ENCODE data around the gene CXXC4. TPM values are rescaled to one million over a fixed set of nuclear protein-coding genes. Genes with fewer than 3 reads are reported as not detected.

The CXXC4 gene
- total RNA-seq, 1 donor = 0.43 TPM

DNA sequence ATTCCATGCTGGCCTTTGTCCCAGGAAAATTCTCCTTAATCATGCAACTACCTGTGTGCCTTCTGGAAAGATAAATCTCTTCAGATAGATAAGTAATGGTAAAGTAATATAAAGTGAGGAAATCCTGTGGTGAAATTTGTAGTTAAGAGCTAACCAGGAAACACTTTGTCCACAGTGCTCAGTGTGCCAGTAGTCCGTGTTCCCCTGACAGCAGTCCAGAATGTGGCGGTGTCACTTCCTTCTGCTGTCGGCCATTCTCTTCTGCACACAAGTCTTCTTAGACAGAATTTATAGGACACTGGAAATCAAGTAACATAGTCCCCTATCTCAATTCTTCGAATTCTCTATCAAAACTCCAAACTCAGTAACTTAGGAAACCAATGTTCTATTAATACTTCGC lies 5.7 kb upstream of the CXXC4 start:
- H3K4me3 ChIP-seq (ENCODE audit: low read depth, low read length) = no peak overlapping the region
- DNase-seq (ENCODE audit: low read depth) = no peak
- TF ChIP-seq CTCF (IDR thresholded peaks at IDR 0.05; ENCODE audit: insufficient read depth, low read depth, low read length) = no peak

DNA sequence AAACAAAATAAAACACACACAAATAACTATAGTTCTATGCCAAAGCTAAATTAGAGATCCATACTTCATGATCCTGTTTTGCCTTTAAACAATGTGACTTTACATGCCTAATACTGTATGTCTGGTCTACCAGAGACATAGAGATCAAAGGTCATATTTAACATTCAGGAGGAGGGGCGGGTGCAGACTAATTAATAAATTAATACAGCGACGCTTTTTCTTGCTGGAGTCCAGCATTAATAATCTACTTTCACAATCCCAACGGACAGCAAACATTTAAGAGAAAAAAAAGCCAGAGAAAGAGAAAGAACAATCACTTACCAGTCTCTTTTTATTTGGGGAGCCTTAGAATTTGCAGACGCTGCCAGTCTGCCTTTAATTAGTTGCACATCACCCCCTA lies 509 bp downstream of the CXXC4 start:
- TF ChIP-seq CTCF (IDR thresholded peaks at IDR 0.05; ENCODE audit: insufficient read depth, low read depth, low read length) = no peak
- H3K4me3 ChIP-seq (ENCODE audit: low read depth, low read length) = peak overlapping the region; percentile 60
- no peak for DNase-seq (ENCODE audit: low read depth)

DNA sequence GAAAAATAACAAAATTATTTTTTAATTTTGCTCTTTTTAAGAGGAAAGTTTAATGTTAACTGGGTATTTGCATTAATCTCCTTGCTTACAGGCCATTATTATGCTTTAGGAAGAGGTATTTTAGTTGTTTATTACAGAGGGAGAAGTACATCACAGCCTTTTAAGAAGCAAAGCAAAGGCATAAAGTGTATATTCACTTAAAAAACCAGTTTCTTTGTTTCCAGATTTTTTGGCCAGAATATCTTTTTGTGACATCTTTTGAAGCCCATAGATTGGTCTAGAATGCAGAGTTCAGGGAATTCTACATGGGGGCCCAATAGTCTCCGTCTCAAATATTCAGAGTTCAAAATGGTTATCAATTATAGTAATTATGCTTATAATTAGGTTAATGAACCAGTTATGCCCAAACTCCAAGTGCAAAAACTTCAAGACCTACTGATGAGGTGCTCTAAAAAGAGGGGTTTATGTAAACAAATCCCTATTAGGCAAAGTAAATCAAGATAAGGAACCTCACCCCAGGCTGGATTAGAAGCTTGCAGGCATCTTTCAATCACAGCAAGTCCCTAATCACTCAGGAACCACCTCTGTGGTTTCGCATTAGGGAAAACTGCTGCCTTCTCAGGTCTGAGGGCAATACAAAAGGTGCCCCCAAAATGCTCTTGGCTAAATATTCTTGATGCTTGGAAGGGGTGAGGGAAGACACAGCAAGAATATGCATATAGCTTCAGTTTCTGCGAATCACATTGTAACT lies 1.4 kb downstream of the CXXC4 start:
- DNase-seq (ENCODE audit: low read depth) = no peak
- no peak overlapping the region for H3K4me3 ChIP-seq (ENCODE audit: low read depth, low read length)
- TF ChIP-seq CTCF (IDR thresholded peaks at IDR 0.05; ENCODE audit: insufficient read depth, low read depth, low read length) = no peak

- DNase-seq (ENCODE audit: low read depth) = no peak
- TF ChIP-seq CTCF (IDR thresholded peaks at IDR 0.05; ENCODE audit: insufficient read depth, low read depth, low read length) = no peak
- H3K4me3 ChIP-seq (ENCODE audit: low read depth, low read length) = no peak overlapping the region
Measured at GRCh38 chr4:104492183-104492771, 2.4 kb downstream of the CXXC4 start.

DNA sequence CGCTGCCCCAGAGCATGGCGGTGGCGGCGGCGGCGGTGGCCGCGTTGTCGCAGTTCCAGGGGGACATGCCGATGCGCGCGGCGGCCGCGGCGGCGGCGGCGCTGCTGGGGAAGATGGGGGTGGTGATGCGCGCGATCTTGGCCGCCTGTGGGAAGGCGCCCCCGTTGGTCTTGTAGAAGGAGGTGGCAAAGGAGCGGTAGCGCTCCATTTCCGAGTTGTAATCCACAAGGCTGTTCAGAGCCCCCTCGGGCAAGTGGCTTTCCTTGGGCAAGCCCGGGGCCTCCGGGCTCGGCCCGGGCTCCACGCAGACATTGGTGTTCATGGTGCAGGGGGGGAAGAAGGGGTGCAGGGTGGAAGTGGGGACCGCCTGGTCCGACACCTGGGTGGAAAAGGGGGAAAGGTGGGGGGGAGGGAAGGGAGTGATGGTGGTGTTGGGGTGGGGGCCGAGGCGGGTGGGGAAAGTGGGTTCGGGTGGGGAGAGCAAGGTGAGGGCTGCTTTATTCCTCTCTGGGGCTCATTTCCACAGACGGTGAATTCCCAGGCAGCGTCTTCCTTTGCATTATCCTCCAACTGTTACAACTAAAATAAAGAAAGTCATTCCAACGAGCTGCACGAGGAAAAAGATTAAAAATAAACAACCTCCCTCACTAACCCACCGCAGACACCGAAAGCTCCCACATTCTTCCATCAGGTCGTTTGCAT lies 3.1 kb downstream of the CXXC4 start:
- TF ChIP-seq CTCF (IDR thresholded peaks at IDR 0.05; ENCODE audit: insufficient read depth, low read depth, low read length) = no peak
- DNase-seq (ENCODE audit: low read depth) = no peak
- peak overlapping the region; percentile 57 for H3K4me3 ChIP-seq (ENCODE audit: low read depth, low read length)

- TF ChIP-seq CTCF (IDR thresholded peaks at IDR 0.05; ENCODE audit: insufficient read depth, low read depth, low read length) = no peak
- H3K4me3 ChIP-seq (ENCODE audit: low read depth, low read length) = peak overlapping the region; percentile 58
- peak; percentile 29 for DNase-seq (ENCODE audit: low read depth)
Measured at GRCh38 chr4:104490770-104491480, 3.8 kb downstream of the CXXC4 start.

Measured in fibroblast of villous mesenchyme (primary cell).